IMR-90 (cell line): Measurements from ENCODE around the gene TAF3.

ENCODE experiments used
- BHLHE40 ChIP-seq: fragments of 150-350 bp; IDR thresholded peaks from 2 replicates; pipeline ENCODE4 v1.6.1; 2016; ENCODE audit warnings: mild to moderate bottlenecking, low read depth, low read length
- FOS ChIP-seq: fragments of 150-350 bp; IDR thresholded peaks from 2 replicates; pipeline ENCODE4 v1.6.1; 2016; ENCODE audit warnings: low read depth, low read length
- RCOR1 ChIP-seq: IDR thresholded peaks from 2 replicates; pipeline ENCODE4 v1.6.1; 2012; ENCODE audit warnings: mild to moderate bottlenecking, low read length, improper control_type of control experiment; ENCODE audit not compliant: insufficient replicate concordance
- TF ChIP-seq, protein P1 (sequence below): conservative IDR thresholded peaks from 2 replicates; pipeline ENCODE4 v1.5.1; 2012; ENCODE audit warnings: mild to moderate bottlenecking, low read depth, low read length, improper control_type of control experiment
- TF ChIP-seq, protein P2 (sequence below): fragments of 150-350 bp; IDR thresholded peaks from 2 replicates; pipeline ENCODE4 v1.6.1; 2017; ENCODE audit warnings: mild to moderate bottlenecking, antibody characterized with exemption, low read length, low read depth

DNA sequence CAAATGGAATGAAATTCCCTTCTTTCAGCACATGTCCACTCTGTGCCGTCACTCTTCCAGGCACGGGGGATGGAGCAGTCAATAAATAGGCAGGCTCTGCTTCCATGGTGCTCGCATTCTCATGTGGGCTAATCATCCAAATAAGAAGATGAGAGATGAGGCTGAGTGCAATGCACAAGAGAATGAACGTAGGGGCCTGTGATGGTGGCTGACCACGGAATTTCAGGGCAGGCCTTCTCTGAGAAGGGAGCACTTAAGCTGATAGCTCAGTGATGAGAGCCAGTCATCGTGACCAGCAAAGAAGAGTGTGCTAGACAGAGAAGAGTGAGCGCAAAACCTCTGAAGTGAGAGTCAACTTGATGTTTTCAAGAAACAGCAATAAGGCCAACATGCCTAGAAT lies 47.9 kb downstream of the TAF3 start:
- TF ChIP-seq, protein P1, sequence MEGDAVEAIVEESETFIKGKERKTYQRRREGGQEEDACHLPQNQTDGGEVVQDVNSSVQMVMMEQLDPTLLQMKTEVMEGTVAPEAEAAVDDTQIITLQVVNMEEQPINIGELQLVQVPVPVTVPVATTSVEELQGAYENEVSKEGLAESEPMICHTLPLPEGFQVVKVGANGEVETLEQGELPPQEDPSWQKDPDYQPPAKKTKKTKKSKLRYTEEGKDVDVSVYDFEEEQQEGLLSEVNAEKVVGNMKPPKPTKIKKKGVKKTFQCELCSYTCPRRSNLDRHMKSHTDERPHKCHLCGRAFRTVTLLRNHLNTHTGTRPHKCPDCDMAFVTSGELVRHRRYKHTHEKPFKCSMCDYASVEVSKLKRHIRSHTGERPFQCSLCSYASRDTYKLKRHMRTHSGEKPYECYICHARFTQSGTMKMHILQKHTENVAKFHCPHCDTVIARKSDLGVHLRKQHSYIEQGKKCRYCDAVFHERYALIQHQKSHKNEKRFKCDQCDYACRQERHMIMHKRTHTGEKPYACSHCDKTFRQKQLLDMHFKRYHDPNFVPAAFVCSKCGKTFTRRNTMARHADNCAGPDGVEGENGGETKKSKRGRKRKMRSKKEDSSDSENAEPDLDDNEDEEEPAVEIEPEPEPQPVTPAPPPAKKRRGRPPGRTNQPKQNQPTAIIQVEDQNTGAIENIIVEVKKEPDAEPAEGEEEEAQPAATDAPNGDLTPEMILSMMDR, result no peak
- TF ChIP-seq FOS, result no peak
- TF ChIP-seq RCOR1, result no peak
- TF ChIP-seq BHLHE40, result no peak
- TF ChIP-seq, protein P2, sequence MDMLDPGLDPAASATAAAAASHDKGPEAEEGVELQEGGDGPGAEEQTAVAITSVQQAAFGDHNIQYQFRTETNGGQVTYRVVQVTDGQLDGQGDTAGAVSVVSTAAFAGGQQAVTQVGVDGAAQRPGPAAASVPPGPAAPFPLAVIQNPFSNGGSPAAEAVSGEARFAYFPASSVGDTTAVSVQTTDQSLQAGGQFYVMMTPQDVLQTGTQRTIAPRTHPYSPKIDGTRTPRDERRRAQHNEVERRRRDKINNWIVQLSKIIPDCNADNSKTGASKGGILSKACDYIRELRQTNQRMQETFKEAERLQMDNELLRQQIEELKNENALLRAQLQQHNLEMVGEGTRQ, result no peak
